Liver (tissue), 9 donors: ENCODE data around the gene CRACR2A. TPM values are rescaled to one million over a fixed set of nuclear protein-coding genes. Genes with fewer than 3 reads are reported as not detected.

Source experiments
- DNase-seq: peaks from one replicate; pipeline ENCODE4 v3.0.0-alpha.2; 2017; ENCODE audit warnings: low spot score
- H3K27ac ChIP-seq, 2 donors: one replicate each; pipeline ENCODE4 v1.7.0; 2013; ENCODE audit warnings: inconsistent platforms in 2 of 2, low read length in 2 of 2, control low read depth in 1 of 2, low read depth in 1 of 2, mild to moderate bottlenecking in 1 of 2
- H3K27me3 ChIP-seq, 4 donors: one replicate each; pipeline versions ENCODE4 v1.6.1 to v1.7.0; 2013; ENCODE audit warnings: low read length in 3 of 4, inconsistent platforms in 1 of 4, mild to moderate bottlenecking in 1 of 4, moderate library complexity in 1 of 4; ENCODE audit not compliant: control insufficient read depth in 4 of 4, insufficient read depth in 4 of 4
- H3K36me3 ChIP-seq, 4 donors: one replicate each; pipeline versions ENCODE4 v1.6.1 to v1.7.0; 2013; ENCODE audit warnings: low read length in 3 of 4, mild to moderate bottlenecking in 3 of 4, low read depth in 1 of 4, moderate library complexity in 1 of 4; ENCODE audit not compliant: control insufficient read depth in 4 of 4, insufficient read depth in 3 of 4
- H3K4me1 ChIP-seq, 4 donors: one replicate each; pipeline versions ENCODE4 v1.6.1 to v1.7.0; 2013; ENCODE audit warnings: low read length in 3 of 4, mild to moderate bottlenecking in 3 of 4, moderate library complexity in 1 of 4; ENCODE audit not compliant: control insufficient read depth in 4 of 4, insufficient read depth in 4 of 4
- H3K4me3 ChIP-seq, 3 donors: one replicate each; pipeline versions ENCODE4 v1.6.1 to v1.7.0; 2013; ENCODE audit warnings: low read length in 3 of 3, control low read depth in 1 of 3, low read depth in 1 of 3, mild to moderate bottlenecking in 1 of 3
- H3K9ac ChIP-seq, 2 donors: one replicate each; pipeline ENCODE4 v1.7.0; 2013; ENCODE audit warnings: low read length in 2 of 2, mild to moderate bottlenecking in 2 of 2, moderate library complexity in 2 of 2, control low read depth in 1 of 2, low read depth in 1 of 2
- H3K9me3 ChIP-seq, 4 donors: one replicate each; pipeline versions ENCODE4 v1.6.1 to v1.7.0; 2013; ENCODE audit warnings: low read length in 3 of 4; ENCODE audit not compliant: control insufficient read depth in 4 of 4
- EGR1 ChIP-seq, 2 donors: IDR thresholded peaks; 2 replicates each; pipeline ENCODE4 v1.6.1; 2016 to 2018; ENCODE audit warnings: antibody characterized with exemption in 2 of 2, low read depth in 2 of 2
- FOXA1 ChIP-seq: IDR thresholded peaks from 2 replicates; pipeline ENCODE4 v1.6.1; 2016; ENCODE audit warnings: antibody characterized with exemption
- FOXA2 ChIP-seq: IDR thresholded peaks from 2 replicates; pipeline ENCODE4 v1.6.1; 2016; ENCODE audit warnings: antibody characterized with exemption
- GABPA ChIP-seq, 2 donors: IDR thresholded peaks in 1 of 2; conservative IDR thresholded peaks in 1 of 2; 2 replicates each; pipeline ENCODE4 v1.6.1; 2016; ENCODE audit warnings: antibody characterized with exemption in 2 of 2, mild to moderate bottlenecking in 1 of 2, moderate library complexity in 1 of 2
- HNF4A ChIP-seq, 2 donors: conservative IDR thresholded peaks; 2 replicates each; pipeline ENCODE4 v1.6.1; 2016; ENCODE audit warnings: antibody characterized with exemption in 2 of 2, mild to moderate bottlenecking in 2 of 2
- HNF4G ChIP-seq: IDR thresholded peaks from 2 replicates; pipeline ENCODE4 v1.6.1; 2016; ENCODE audit warnings: antibody characterized with exemption
- JUND ChIP-seq, 2 donors: IDR thresholded peaks; 2 replicates each; pipeline ENCODE4 v1.6.1; 2016; ENCODE audit warnings: antibody characterized with exemption in 2 of 2
- MAX ChIP-seq: IDR thresholded peaks from 2 replicates; pipeline ENCODE4 v1.6.1; 2016; ENCODE audit warnings: antibody characterized with exemption
- NR2F2 ChIP-seq: IDR thresholded peaks from 2 replicates; pipeline ENCODE4 v1.6.1; 2016; ENCODE audit warnings: antibody characterized with exemption
- RAD21 ChIP-seq, 2 donors: IDR thresholded peaks; 2 replicates each; pipeline ENCODE4 v1.6.1; 2016; ENCODE audit warnings: antibody characterized with exemption in 2 of 2, mild to moderate bottlenecking in 2 of 2
- REST ChIP-seq: IDR thresholded peaks from 2 replicates; pipeline ENCODE4 v1.6.1; 2016; ENCODE audit warnings: antibody characterized with exemption, mild to moderate bottlenecking
- RXRA ChIP-seq, 2 donors: IDR thresholded peaks; 2 replicates each; pipeline ENCODE4 v1.6.1; 2017 to 2018; ENCODE audit warnings: antibody characterized with exemption in 2 of 2, mild to moderate bottlenecking in 1 of 2
- SP1 ChIP-seq: IDR thresholded peaks from 2 replicates; pipeline ENCODE4 v1.6.1; 2018; ENCODE audit warnings: antibody characterized with exemption, mild to moderate bottlenecking
- TAF1 ChIP-seq: conservative IDR thresholded peaks from 2 replicates; pipeline ENCODE4 v1.6.1; 2016; ENCODE audit warnings: antibody characterized with exemption, mild to moderate bottlenecking
- ZBTB33 ChIP-seq: IDR thresholded peaks from 2 replicates; pipeline ENCODE4 v1.6.1; 2016; ENCODE audit warnings: antibody characterized with exemption
- WGBS: extraction: QIAGEN DNeasy Blood & Tissue Kit; methylation state at CpG from one replicate; pipeline ENCODE4 v1.1.7; 2013; 5-methylcytosine and 5-hydroxymethylcytosine counted together
- polyA plus RNA-seq, 2 donors: library from polyadenylated mRNA; stranded (reverse) in 1 of 2; unstranded in 1 of 2; fragments of 200-250 nt in 1 of 2; fragments of >200 nt in 1 of 2; fragmentation: Nextera tagmentation in 1 of 2; extraction: Ambion mirVana in 1 of 2; gene quantifications; one replicate each; pipeline versions ENCODE4 v1.2.1 to v1.2.3, GENCODE V29; 2013 to 2015
- total RNA-seq, 2 donors: library from RNA; depleted of rRNA; stranded (reverse); fragments of >200 nt; gene quantifications; one replicate each; pipeline ENCODE4 v1.2.3, GENCODE V29; 2014
- TF ChIP-seq, protein P1 (sequence below): fragments of 150-350 bp; IDR thresholded peaks from 2 replicates; pipeline ENCODE4 v1.5.1; 2017; ENCODE audit warnings: improper control_type of control experiment, low read depth, low read length; ENCODE audit not compliant: missing input control
- donor health status: healthy.
- donor health status: healthy.
- donor health status: healthy.
- donor health status: healthy.
- donor health status: healthy.

The CRACR2A gene
- total and polyA plus RNA-seq, 4 donors: 0.33 to 4.2 (median 1.4) TPM

- no peak overlapping the region for H3K27ac ChIP-seq
- H3K4me3 ChIP-seq: no peak overlapping the region
- DNase-seq: no peak
- H3K36me3 ChIP-seq: peaks cover 0 to 4% (median 0%) of the 10 kb centered on the region in 4 donors
- no peaks in the 10 kb centered on the region for H3K9me3 ChIP-seq
- H3K4me1 ChIP-seq: no peaks in the 10 kb centered on the region
- TF ChIP-seq MAX (no peak), EGR1 (IDR thresholded peaks at IDR 0.05; ENCODE audit: low read depth in 2 of 2) (no peak), RXRA (IDR thresholded peaks at IDR 0.05) (no peak), NR2F2 (no peak), TAF1 (no peak), FOXA2 (no peak), REST (no peak), JUND (IDR thresholded peaks at IDR 0.05) (no peak), FOXA1 (no peak), GABPA (IDR thresholded peaks at IDR 0.05 in 1 of 2, conservative IDR thresholded peaks at IDR 0.05 in 1 of 2) (no peak), RAD21 (IDR thresholded peaks at IDR 0.05) (no peak), HNF4G (no peak)
- TF ChIP-seq, protein P1, sequence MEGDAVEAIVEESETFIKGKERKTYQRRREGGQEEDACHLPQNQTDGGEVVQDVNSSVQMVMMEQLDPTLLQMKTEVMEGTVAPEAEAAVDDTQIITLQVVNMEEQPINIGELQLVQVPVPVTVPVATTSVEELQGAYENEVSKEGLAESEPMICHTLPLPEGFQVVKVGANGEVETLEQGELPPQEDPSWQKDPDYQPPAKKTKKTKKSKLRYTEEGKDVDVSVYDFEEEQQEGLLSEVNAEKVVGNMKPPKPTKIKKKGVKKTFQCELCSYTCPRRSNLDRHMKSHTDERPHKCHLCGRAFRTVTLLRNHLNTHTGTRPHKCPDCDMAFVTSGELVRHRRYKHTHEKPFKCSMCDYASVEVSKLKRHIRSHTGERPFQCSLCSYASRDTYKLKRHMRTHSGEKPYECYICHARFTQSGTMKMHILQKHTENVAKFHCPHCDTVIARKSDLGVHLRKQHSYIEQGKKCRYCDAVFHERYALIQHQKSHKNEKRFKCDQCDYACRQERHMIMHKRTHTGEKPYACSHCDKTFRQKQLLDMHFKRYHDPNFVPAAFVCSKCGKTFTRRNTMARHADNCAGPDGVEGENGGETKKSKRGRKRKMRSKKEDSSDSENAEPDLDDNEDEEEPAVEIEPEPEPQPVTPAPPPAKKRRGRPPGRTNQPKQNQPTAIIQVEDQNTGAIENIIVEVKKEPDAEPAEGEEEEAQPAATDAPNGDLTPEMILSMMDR: no peak
- WGBS: 94% methylated on average over 5 of the region's 5 CpGs
- H3K9ac ChIP-seq: no peak overlapping the region
- H3K27me3 ChIP-seq: no peaks in the 10 kb centered on the region
Observed at GRCh38 chr12:3647504-3647903, 105.4 kb downstream of the CRACR2A start.

DNA sequence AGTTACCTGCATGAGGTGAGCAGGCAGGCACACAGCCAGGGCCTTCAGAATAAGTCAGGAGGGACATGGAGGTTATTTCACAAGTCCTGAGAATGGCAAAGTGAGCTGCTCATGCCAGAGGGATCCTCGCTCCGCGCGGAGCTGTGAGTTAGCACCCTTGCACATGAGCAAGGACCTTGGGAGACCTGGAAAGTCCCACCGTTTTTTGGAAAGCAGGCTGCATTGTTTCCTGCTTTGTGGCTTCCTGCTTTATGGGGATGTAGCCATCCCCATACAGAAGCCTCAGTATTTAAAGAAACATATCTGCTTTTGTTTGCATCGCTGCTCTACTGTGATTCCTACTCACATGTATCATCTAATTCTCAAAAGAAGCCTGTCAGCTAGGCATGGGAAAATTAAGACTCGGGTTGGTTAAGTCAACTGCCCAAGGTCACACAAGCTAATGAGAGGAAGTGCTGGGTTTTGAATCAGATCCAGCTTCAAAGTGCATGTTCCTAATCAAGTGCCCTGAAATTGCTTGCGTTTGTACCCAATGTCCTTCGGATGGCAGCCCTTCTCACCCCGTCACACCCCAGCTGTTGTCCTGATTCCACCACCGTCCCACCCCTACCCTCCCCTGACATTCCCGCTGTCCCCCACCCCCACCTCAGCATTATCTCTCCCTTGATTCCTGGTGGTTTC is 106.2 kb downstream of the CRACR2A start:
- no peaks in the 10 kb centered on the region for H3K9me3 ChIP-seq
- no peak overlapping the region for H3K9ac ChIP-seq
- H3K4me3 ChIP-seq: no peak overlapping the region
- H3K4me1 ChIP-seq: no peaks in the 10 kb centered on the region
- DNase-seq: no peak
- H3K27me3 ChIP-seq: no peaks in the 10 kb centered on the region
- 76% methylated on average over 12 of the region's 12 CpGs for WGBS
- H3K36me3 ChIP-seq: peaks cover 0 to 4% (median 0%) of the 10 kb centered on the region in 4 donors
- H3K27ac ChIP-seq: no peak overlapping the region
- TF ChIP-seq ZBTB33: no peak
- no peak for TF ChIP-seq HNF4A (conservative IDR thresholded peaks at IDR 0.05)
- no peak for TF ChIP-seq GABPA (IDR thresholded peaks at IDR 0.05 in 1 of 2, conservative IDR thresholded peaks at IDR 0.05 in 1 of 2)
- TF ChIP-seq TAF1: no peak
- no peak for TF ChIP-seq MAX
- TF ChIP-seq RAD21 (IDR thresholded peaks at IDR 0.05): no peak
- no peak for TF ChIP-seq FOXA1
- no peak for TF ChIP-seq SP1
